MM.1S (cell line): ENCODE measurements around the gene HIPK3.
A peak's percentile ranks its signal among the peaks of the same experiment; 100 is the strongest.

Experiments used
- DNase-seq: peaks from one replicate; pipeline ENCODE4 v3.0.0-alpha.2; 2015
- H2AFZ ChIP-seq: fragments of 300-600 bp; sonication (generic); 2 replicates; pipeline ENCODE4 v1.6.0; 2016; ENCODE audit warnings: antibody characterized with exemption, low read length
- H3F3A ChIP-seq: fragments of 300-600 bp; sonication (generic); 2 replicates; pipeline ENCODE4 v1.6.1; 2016; ENCODE audit warnings: mild to moderate bottlenecking, antibody characterized with exemption, low read length, moderate library complexity, mixed read lengths; ENCODE audit not compliant: insufficient read depth
- H3K27ac ChIP-seq: fragments of 300-600 bp; sonication (generic); 2 replicates; pipeline ENCODE4 v1.5.1; 2016; ENCODE audit warnings: mild to moderate bottlenecking, low read length
- H3K27me3 ChIP-seq: fragments of 300-600 bp; sonication (generic); replicated peaks from 2 replicates; pipeline ENCODE4 v1.6.0; 2016; ENCODE audit warnings: low read length; ENCODE audit not compliant: insufficient read depth
- H3K36me3 ChIP-seq: fragments of 300-600 bp; sonication (generic); replicated peaks from 2 replicates; pipeline ENCODE4 v1.6.1; 2016; ENCODE audit warnings: mild to moderate bottlenecking, low read length, mixed read lengths; ENCODE audit not compliant: insufficient read depth
- H3K4me1 ChIP-seq: fragments of 300-600 bp; sonication (generic); 2 replicates; pipeline ENCODE4 v1.6.1; 2016; ENCODE audit warnings: low read length, mixed read lengths
- H3K4me2 ChIP-seq: fragments of 300-600 bp; sonication (generic); 2 replicates; pipeline ENCODE4 v1.6.0; 2016; ENCODE audit warnings: low read depth, low read length
- H3K4me3 ChIP-seq: fragments of 300-600 bp; sonication (generic); 2 replicates; pipeline ENCODE4 v1.5.1; 2016; ENCODE audit warnings: low read length, mixed read lengths
- H3K79me2 ChIP-seq: fragments of 300-600 bp; sonication (generic); 2 replicates; pipeline ENCODE4 v1.6.1; 2016; ENCODE audit warnings: mixed run types, low read length, mixed read lengths
- H3K9ac ChIP-seq: fragments of 300-600 bp; sonication (generic); 2 replicates; pipeline ENCODE4 v1.6.1; 2016; ENCODE audit warnings: low read length, mixed read lengths
- H3K9me2 ChIP-seq: fragments of 300-600 bp; sonication (generic); replicated peaks from 2 replicates; pipeline ENCODE4 v1.6.1; 2016; ENCODE audit warnings: mild to moderate bottlenecking, low read length, mixed read lengths; ENCODE audit not compliant: insufficient read depth
- H3K9me3 ChIP-seq: fragments of 300-600 bp; sonication (generic); replicated peaks from 2 replicates; pipeline ENCODE4 v1.6.1; 2016; ENCODE audit warnings: mild to moderate bottlenecking, low read length, mixed read lengths; ENCODE audit not compliant: insufficient read depth
- H4K20me1 ChIP-seq: fragments of 300-600 bp; sonication (generic); 2 replicates; pipeline ENCODE4 v1.6.1; 2016; ENCODE audit warnings: mild to moderate bottlenecking, low read length, moderate library complexity, mixed read lengths; ENCODE audit not compliant: insufficient read depth
- CTCF ChIP-seq: fragments of 300-600 bp; sonication (generic); IDR thresholded peaks from 2 replicates; pipeline ENCODE4 v1.5.1; 2016; ENCODE audit warnings: antibody characterized with exemption, low read length, mixed read lengths
- EZH2 ChIP-seq: fragments of 300-600 bp; sonication (generic); optimal IDR thresholded peaks from 2 replicates; pipeline ENCODE3; 2017; ENCODE audit warnings: low read depth, mild to moderate bottlenecking, antibody characterized with exemption, low read length, mixed read lengths
- EZH2phosphoT487 ChIP-seq: fragments of 300-600 bp; sonication (generic); IDR thresholded peaks from 2 replicates; pipeline ENCODE4 v1.6.1; 2018; ENCODE audit warnings: antibody characterized with exemption, low read length

The HIPK3 gene

GRCh38 chr11:33375688-33376311, 118.6 kb downstream of the HIPK3 start, which contains the start of gene KIAA1549L:
Gene KIAA1549L, plus strand, starts transcription at chr11:33376108.
- no peaks in the 10 kb centered on the region for H3F3A ChIP-seq
- H3K27me3 ChIP-seq = no peaks in the 10 kb centered on the region
- TF ChIP-seq EZH2phosphoT487 = no peak
- no peak for TF ChIP-seq CTCF
- TF ChIP-seq EZH2 = no peak
- DNase-seq = peak; percentile 16
- no peaks in the 10 kb centered on the region for H3K4me1 ChIP-seq
- H3K79me2 ChIP-seq = no peaks in the 10 kb centered on the region
- H3K9me2 ChIP-seq = no peaks in the 10 kb centered on the region
- no peaks in the 10 kb centered on the region for H3K9me3 ChIP-seq
- H3K4me3 ChIP-seq = peak within 1 kb of the TSS; percentile 49
- no peak within 1 kb of the TSS for H3K9ac ChIP-seq
- H3K4me2 ChIP-seq = peak within 1 kb of the TSS; percentile 64
- no peaks in the 10 kb centered on the region for H4K20me1 ChIP-seq
- H3K36me3 ChIP-seq = no peaks in the 10 kb centered on the region
- H2AFZ ChIP-seq = peak within 1 kb of the TSS; percentile 48; the same call in 1 of the 2 replicates
- no peak within 1 kb of the TSS for H3K27ac ChIP-seq

- H3K4me1 ChIP-seq = no peaks in the 10 kb centered on the region
- no peak for TF ChIP-seq EZH2
- no peak overlapping the region for H2AFZ ChIP-seq
- no peaks in the 10 kb centered on the region for H3F3A ChIP-seq
- no peaks in the 10 kb centered on the region for H3K79me2 ChIP-seq
- no peak overlapping the region for H3K9ac ChIP-seq
- no peaks in the 10 kb centered on the region for H4K20me1 ChIP-seq
- H3K4me2 ChIP-seq = peak overlapping the region; percentile 42; the same call in 1 of the 2 replicates
- peak; percentile 27 for DNase-seq
- H3K9me2 ChIP-seq = no peaks in the 10 kb centered on the region
- no peaks in the 10 kb centered on the region for H3K9me3 ChIP-seq
- no peak overlapping the region for H3K27ac ChIP-seq
- no peaks in the 10 kb centered on the region for H3K27me3 ChIP-seq
- peak overlapping the region; percentile 35; the same call in 1 of the 2 replicates for H3K4me3 ChIP-seq
- no peaks in the 10 kb centered on the region for H3K36me3 ChIP-seq
These were observed 119.4 kb downstream of the HIPK3 start for GRCh38 chr11:33376331-33377310.

- DNase-seq = no peak
- no peaks in the 10 kb centered on the region for H3K79me2 ChIP-seq
- no peak overlapping the region; the same call in 1 of the 2 replicates for H3K4me3 ChIP-seq
These were observed 120.5 kb downstream of the HIPK3 start for GRCh38 chr11:33377412-33378370.

More at GRCh38 chr11:33377412-33378370, 120.5 kb downstream of the HIPK3 start:
- H3K4me2 ChIP-seq = no peak overlapping the region
- H3F3A ChIP-seq = no peaks in the 10 kb centered on the region
- TF ChIP-seq EZH2phosphoT487 (no peak), CTCF (no peak), EZH2 (no peak)
- no peak overlapping the region for H2AFZ ChIP-seq
- H3K9me3 ChIP-seq = no peaks in the 10 kb centered on the region
- H3K27me3 ChIP-seq = no peaks in the 10 kb centered on the region
- H3K27ac ChIP-seq = no peak overlapping the region
- no peaks in the 10 kb centered on the region for H3K4me1 ChIP-seq
- no peaks in the 10 kb centered on the region for H4K20me1 ChIP-seq
- H3K9ac ChIP-seq = no peak overlapping the region
- no peaks in the 10 kb centered on the region for H3K36me3 ChIP-seq
- H3K9me2 ChIP-seq = no peaks in the 10 kb centered on the region
